Measurements from ENCODE around the gene TPTE2. TPM values are rescaled to one million over a fixed set of nuclear protein-coding genes. Genes with fewer than 3 reads are reported as not detected.

TPTE2 gene
- polyA plus RNA-seq, 1 donor from 2014 or later: 0.83 TPM

Other genes starting within 250 kb of the TPTE2 start
- 33.4 and 35.0 TPM in 2 replicates for gene MPHOSPH8, start 72.1 kb upstream of the TPTE2 start, polyA plus RNA-seq
- 158 and 166 TPM in 2 replicates for gene PSPC1, start 221.4 kb upstream of the TPTE2 start, polyA plus RNA-seq